Glutamatergic neuron (in vitro differentiated cells): Measurements from ENCODE around the gene RPS26. TPM values are rescaled to one million over a fixed set of nuclear protein-coding genes. Genes with fewer than 3 reads are reported as not detected.
"Not testable (repeated sequence)": the region's sequence is repeated elsewhere in the genome, so short reads cannot be mapped to it uniquely, and the experiment has no call there.

Source experiments
- DNase-seq: peaks from one replicate; pipeline ENCODE4 v3.0.0; 2022
- H3K27ac Mint-ChIP-seq: one replicate; pipeline ENCODE4 v1.8.0; 2020; ENCODE audit warnings: mild to moderate bottlenecking, mixed read lengths, inconsistent platforms; ENCODE audit not compliant: unreplicated experiment
- H3K27me3 Mint-ChIP-seq: one replicate; pipeline ENCODE4 v1.8.0; 2020; ENCODE audit warnings: mild to moderate bottlenecking, moderate library complexity, mixed read lengths, inconsistent platforms; ENCODE audit not compliant: unreplicated experiment
- H3K36me3 Mint-ChIP-seq: one replicate; pipeline ENCODE4 v1.8.0; 2020; ENCODE audit warnings: mild to moderate bottlenecking, mixed read lengths, inconsistent platforms; ENCODE audit not compliant: unreplicated experiment
- H3K4me1 Mint-ChIP-seq: one replicate; pipeline ENCODE4 v1.8.0; 2020; ENCODE audit warnings: mild to moderate bottlenecking, low read depth, mixed read lengths, inconsistent platforms; ENCODE audit not compliant: unreplicated experiment
- H3K4me3 Mint-ChIP-seq: one replicate; pipeline ENCODE4 v1.8.0; 2020; ENCODE audit warnings: mild to moderate bottlenecking, mixed read lengths, inconsistent platforms; ENCODE audit not compliant: unreplicated experiment
- H3K9me3 Mint-ChIP-seq: one replicate; pipeline ENCODE4 v1.8.0; 2020; ENCODE audit warnings: mild to moderate bottlenecking, moderate library complexity, mixed read lengths, inconsistent platforms; ENCODE audit not compliant: unreplicated experiment
- total RNA-seq: library from RNA; stranded (reverse); fragmentation: NEBNext Ultra II Directional; extraction: Animal tissue kit (Norgen Biotek cat#: 25700); gene quantifications from one replicate; pipeline ENCODE4 v1.2.1, GENCODE V29; 2021; ENCODE audit not compliant: unreplicated experiment
- TF ChIP-seq, protein P1 (sequence below): fragments of 200-600 bp; sonication (generic); IDR thresholded peaks from one replicate; pipeline ENCODE4 v1.5.0; 2021; ENCODE audit not compliant: partially characterized antibody, unreplicated experiment

The RPS26 gene
- total RNA-seq, 1 donor from 2014 or later = 29.8 TPM

DNA sequence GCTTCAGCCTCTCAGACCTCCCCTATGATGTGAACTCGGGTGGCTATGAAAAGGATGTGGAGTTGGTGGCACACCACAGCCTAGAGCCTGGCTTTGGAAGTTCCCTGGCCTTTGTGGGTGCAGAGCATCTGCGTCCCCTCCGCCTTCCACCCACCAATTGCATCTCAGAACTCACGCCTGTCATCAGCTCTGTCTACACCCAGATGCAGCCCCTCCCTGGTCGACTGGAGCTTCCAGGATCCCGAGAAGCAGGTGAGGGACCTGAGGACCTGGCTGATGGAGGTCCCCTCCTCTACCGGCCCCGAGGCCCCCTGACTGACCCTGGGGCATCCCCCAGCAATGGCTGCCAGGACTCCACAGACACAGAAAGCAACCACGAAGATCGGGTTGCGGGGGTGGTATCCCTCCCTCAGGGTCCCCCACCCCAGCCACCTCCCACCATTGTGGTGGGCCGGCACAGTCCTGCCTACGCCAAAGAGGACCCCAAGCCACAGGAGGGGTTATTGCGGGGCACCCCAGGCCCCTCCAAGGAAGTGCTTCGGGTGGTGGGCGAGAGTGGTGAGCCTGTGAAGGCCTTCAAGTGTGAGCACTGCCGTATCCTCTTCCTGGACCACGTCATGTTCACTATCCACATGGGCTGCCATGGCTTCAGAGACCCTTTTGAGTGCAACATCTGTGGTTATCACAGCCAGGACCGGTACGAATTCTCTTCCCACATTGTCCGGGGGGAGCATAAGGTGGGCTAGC lies 7.0 kb upstream of the RPS26 start:
- H3K27ac Mint-ChIP-seq = no peak overlapping the region
- DNase-seq = no peak
- TF ChIP-seq, protein P1, sequence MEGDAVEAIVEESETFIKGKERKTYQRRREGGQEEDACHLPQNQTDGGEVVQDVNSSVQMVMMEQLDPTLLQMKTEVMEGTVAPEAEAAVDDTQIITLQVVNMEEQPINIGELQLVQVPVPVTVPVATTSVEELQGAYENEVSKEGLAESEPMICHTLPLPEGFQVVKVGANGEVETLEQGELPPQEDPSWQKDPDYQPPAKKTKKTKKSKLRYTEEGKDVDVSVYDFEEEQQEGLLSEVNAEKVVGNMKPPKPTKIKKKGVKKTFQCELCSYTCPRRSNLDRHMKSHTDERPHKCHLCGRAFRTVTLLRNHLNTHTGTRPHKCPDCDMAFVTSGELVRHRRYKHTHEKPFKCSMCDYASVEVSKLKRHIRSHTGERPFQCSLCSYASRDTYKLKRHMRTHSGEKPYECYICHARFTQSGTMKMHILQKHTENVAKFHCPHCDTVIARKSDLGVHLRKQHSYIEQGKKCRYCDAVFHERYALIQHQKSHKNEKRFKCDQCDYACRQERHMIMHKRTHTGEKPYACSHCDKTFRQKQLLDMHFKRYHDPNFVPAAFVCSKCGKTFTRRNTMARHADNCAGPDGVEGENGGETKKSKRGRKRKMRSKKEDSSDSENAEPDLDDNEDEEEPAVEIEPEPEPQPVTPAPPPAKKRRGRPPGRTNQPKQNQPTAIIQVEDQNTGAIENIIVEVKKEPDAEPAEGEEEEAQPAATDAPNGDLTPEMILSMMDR = no peak
- H3K9me3 Mint-ChIP-seq = peaks cover 2% of the 10 kb centered on the region
- no peaks in the 10 kb centered on the region for H3K27me3 Mint-ChIP-seq
- H3K4me3 Mint-ChIP-seq = no peak overlapping the region
- H3K4me1 Mint-ChIP-seq = no peaks in the 10 kb centered on the region
- H3K36me3 Mint-ChIP-seq = peaks cover 4% of the 10 kb centered on the region

DNA sequence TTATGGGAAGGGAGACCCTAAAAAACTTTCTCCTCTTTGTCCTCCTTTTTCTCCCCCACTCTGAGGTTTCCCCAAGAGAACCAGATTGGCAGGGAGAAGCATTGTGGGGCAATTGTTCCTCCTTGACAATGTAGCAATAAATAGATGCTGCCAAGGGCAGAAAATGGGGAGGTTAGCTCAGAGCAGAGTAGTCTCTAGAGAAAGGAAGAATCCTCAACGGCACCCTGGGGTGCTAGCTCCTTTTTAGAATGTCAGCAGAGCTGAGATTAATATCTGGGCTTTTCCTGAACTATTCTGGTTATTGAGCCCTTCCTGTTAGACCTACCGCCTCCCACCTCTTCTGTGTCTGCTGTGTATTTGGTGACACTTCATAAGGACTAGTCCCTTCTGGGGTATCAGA lies 4.6 kb upstream of the RPS26 start:
- H3K4me1 Mint-ChIP-seq = peaks cover 7% of the 10 kb centered on the region
- H3K9me3 Mint-ChIP-seq = peaks cover 7% of the 10 kb centered on the region
- no peak for DNase-seq
- H3K36me3 Mint-ChIP-seq = peaks cover 4% of the 10 kb centered on the region
- TF ChIP-seq, protein P1 = no peak
- peaks cover 4% of the 10 kb centered on the region for H3K27me3 Mint-ChIP-seq
- H3K27ac Mint-ChIP-seq = no peak overlapping the region
- H3K4me3 Mint-ChIP-seq = no peak overlapping the region

DNA sequence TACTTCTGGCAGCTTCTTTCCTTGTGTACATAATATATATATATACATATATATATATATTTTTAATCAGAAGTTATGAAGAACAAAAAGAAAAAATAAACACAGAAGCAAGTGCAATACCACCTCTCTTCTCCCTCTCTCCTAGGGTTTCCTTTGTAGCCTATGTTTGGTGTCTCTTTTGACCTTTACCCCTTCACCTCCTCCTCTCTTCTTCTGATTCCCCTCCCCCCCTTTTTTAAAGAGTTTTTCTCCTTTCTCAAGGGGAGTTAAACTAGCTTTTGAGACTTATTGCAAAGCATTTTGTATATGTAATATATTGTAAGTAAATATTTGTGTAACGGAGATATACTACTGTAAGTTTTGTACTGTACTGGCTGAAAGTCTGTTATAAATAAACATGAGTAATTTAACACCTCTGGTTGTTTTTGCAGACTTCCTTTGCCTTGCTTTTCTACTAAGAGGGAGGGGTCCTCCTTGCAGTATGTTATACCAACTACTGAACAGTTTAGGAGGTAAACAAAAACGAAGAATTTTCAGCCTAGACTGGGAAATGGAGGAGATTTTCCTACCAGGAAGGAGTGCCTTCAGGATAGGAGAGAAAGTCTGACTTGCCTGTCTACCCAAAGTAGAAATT lies 3.6 kb upstream of the RPS26 start:
- no peak for DNase-seq
- Mint-ChIP-seq H3K4me1 (peaks cover 12% of the 10 kb centered on the region), H3K9me3 (peaks cover 14% of the 10 kb centered on the region), H3K27me3 (peaks cover 5% of the 10 kb centered on the region), H3K36me3 (peaks cover 4% of the 10 kb centered on the region), H3K27ac (no peak overlapping the region), H3K4me3 (no peak overlapping the region)
- TF ChIP-seq, protein P1 = no peak

DNA sequence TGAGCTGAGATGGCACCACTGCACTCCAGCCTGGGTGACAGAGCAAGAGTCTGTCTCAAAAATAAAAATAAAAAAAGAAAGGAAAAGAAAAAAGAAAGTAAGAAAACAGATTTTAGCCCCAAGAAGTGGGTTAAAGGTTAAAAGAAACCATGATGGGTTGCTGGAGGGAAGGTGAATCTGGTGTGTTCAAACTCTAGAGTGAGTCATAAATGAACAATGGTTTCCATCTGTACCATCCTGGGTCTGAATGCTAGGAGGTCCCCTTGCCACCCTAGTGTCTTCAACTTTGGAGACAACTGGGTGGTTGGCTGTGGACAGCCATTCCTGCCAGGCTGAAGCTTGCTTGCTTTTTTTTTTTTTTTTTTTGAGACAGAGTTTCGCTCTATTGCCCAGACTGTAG lies 1.6 kb upstream of the RPS26 start:
- H3K27ac Mint-ChIP-seq = no peak overlapping the region
- H3K36me3 Mint-ChIP-seq = peaks cover 3% of the 10 kb centered on the region
- H3K4me1 Mint-ChIP-seq = peaks cover 15% of the 10 kb centered on the region
- no peak overlapping the region for H3K4me3 Mint-ChIP-seq
- TF ChIP-seq, protein P1 = no peak
- DNase-seq = no peak
- H3K27me3 Mint-ChIP-seq = peaks cover 5% of the 10 kb centered on the region
- peaks cover 14% of the 10 kb centered on the region for H3K9me3 Mint-ChIP-seq

DNA sequence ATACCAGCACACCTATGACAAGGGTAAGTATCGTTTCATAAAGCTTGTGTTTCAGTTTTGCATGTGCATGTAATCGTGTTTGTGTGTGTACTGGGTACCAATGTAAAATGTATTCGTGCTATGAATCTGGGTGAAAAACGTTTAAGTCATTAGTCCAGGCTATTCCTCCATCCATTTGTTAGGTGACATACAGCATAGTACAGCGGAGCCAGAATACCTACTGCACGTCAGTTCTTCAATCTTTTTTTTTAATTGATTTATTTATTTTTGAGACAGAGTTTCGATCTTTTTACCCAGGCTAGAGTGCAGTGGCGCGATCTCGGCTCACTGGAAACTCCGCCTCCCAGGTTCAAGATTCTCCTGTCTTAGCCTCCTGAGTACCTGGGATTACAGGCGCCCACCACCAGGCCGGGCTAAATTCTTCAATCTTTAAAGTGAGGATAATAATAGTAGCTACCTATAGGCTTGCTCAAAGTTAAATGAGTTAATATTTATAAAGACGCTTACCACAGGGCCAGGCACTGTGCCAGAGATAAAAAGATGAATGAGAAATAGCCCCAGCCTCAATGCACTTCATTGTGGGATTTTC lies 661 bp upstream of the RPS26 start:
- H3K36me3 Mint-ChIP-seq = no peaks in the 10 kb centered on the region
- H3K4me1 Mint-ChIP-seq = peaks cover 15% of the 10 kb centered on the region
- TF ChIP-seq, protein P1 = peak; percentile 18
- H3K4me3 Mint-ChIP-seq = peak overlapping the region; percentile 99
- H3K27ac Mint-ChIP-seq = peak overlapping the region; percentile 87
- H3K27me3 Mint-ChIP-seq = peaks cover 5% of the 10 kb centered on the region
- H3K9me3 Mint-ChIP-seq = peaks cover 14% of the 10 kb centered on the region
- peak; percentile 21 for DNase-seq

DNA sequence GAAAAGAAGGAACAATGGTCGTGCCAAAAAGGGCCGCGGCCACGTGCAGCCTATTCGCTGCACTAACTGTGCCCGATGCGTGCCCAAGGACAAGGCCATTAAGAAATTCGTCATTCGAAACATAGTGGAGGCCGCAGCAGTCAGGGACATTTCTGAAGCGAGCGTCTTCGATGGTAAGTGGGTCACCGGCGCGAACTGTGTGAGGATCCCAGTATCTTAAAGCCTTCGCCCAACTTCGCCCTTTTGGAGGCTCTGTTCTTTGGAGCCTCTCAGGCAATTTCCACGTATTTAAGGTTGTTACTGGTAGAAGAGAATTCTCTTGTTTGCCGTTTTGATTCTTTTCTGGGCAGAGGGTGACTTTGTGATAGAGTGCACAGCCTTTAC lies 704 bp downstream of the RPS26 start:
- H3K27me3 Mint-ChIP-seq, H3K36me3 Mint-ChIP-seq, DNase-seq: not testable (repeated sequence)
- Mint-ChIP-seq H3K4me1 (peaks cover 17% of the 10 kb centered on the region), H3K4me3 (peak overlapping the region; percentile 99), H3K27ac (peak overlapping the region; percentile 99), H3K9me3 (peaks cover 14% of the 10 kb centered on the region)
